LHCN-M2 (cell line): ENCODE data around the gene ARL4D. TPM values are rescaled to one million over a fixed set of nuclear protein-coding genes. Genes with fewer than 3 reads are reported as not detected.
"Not testable (repeated sequence)": the region's sequence is repeated elsewhere in the genome, so short reads cannot be mapped to it uniquely, and the experiment has no call there.

Experiments
- DNase-seq: peaks from one replicate; pipeline ENCODE4 v3.0.0-alpha.2; 2012; ENCODE audit warnings: low read depth
- polyA plus RNA-seq: library from polyadenylated mRNA; unstranded; fragments of >200 nt; gene quantifications from one replicate; pipeline ENCODE4 v1.2.1, GENCODE V29; 2012; ENCODE audit warnings: missing spikeins
- total RNA-seq: library from RNA; depleted of rRNA; stranded (reverse); fragments of >200 nt; gene quantifications from 2 replicates; pipeline ENCODE4 v1.2.3, GENCODE V29; 2014; rRNA removed

ARL4D gene, protein sequence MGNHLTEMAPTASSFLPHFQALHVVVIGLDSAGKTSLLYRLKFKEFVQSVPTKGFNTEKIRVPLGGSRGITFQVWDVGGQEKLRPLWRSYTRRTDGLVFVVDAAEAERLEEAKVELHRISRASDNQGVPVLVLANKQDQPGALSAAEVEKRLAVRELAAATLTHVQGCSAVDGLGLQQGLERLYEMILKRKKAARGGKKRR
- total RNA-seq: 19.8 and 25.6 TPM in 2 replicates
- polyA plus RNA-seq: 27.7 TPM

DNA sequence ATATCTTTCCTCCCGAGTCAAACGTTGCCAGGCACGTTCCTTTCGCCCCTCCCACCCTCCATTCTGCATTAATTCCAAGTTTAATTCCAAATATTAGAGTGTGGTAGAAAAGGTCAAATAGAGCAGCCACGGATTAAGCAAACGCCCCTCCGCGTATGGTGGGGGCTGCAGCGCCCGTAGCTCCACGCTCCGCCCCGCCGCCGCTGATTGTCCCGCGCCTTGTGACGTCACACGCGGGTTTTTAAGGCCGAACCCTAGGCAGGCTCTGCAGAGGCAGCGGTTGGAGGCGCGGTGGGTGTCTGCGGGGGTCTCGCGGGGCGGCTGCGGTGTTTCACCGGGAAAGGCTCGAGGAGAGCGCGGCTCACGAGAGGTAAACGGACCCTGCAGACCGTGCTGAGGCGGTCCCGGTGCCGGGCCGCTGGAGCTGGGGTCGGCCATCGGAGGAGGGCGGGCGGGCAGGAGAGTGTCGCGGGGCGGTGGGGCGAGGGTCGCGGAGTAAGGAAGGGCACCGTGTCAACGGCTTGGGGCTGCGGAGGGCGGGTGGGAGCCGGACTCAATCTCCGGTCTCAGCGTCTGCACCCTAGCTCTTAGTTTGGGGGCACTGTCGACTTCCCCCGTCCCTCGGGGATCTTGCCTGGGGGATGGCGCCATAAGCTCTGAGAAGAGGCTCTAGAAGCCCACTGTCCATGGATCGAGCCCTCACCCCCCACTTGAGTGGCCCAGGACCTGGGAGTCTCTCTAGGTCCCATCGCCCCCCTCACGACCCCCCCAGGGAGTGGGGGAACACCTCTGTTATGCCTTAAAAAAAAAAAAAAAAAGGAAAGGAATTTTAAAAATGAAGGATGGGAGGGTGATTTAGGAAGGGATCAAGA is at the start of gene ARL4D:
ARL4D (plus strand) TSS at position 270 of the 872 bp plus-strand sequence. CDS start 740 bp downstream, outside the sequence.
- peak; percentile 78 for DNase-seq

DNA sequence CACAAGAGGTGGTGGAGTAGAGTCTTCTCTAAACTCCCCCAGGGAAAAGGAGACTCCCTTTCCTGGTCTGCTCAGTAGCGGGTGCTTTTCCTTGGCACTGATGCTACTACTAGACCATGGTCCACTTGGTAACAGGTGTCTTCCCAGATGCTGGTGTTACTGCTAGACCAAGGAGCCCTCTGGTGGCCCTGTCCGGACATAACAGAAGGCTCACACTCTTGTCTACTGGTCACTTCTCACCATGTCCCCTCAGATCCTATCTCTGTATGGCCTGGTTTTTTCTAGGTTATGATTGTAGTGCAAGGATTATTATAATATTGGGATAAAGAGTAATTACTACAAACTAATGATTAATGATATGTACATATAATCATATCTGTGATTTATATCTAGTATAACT is 49.7 kb upstream of the ARL4D start:
- no peak for DNase-seq

DNA sequence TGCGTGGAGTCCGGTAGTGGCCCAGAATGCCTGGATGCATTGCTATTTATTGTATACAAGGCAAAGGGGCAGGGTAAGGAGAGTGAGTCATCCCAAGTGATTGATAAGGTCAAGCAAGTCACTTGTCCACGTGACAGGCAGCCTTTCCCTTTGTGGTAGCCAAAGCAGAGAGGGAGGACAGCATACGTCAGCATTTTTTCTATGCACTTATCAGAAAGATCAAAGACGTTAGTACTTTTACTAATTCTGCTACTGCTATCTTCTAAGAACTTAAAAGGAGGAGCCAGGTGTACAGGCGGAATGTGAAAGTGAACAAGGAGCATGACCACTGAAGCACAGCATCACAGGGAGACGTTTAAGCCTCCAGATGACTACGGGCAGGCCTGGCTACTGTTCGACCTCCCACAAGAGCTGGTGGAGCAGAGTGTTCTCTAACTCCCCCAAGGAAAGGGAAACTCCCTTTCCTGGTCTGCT is 47.9 kb upstream of the ARL4D start:
- no peak for DNase-seq

DNA sequence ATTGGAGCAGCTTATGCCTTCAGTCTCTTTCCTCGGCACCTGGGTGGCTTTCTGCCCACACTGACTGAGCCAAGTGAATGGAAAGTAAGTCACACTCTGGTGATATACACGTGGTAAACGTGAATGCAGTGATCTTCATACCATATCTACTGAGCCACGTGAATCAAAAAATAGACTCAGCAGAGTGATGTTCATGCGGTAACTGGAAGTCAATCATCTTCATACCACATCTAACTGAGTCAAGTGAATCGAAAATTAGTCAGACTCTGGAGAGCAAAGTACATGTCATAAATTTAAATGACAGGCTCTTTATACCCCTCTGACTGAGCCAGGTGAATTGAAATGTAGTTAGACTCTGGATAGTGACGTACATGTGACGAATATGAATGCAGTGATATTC is 47.1 kb upstream of the ARL4D start:
- no peak for DNase-seq

DNA sequence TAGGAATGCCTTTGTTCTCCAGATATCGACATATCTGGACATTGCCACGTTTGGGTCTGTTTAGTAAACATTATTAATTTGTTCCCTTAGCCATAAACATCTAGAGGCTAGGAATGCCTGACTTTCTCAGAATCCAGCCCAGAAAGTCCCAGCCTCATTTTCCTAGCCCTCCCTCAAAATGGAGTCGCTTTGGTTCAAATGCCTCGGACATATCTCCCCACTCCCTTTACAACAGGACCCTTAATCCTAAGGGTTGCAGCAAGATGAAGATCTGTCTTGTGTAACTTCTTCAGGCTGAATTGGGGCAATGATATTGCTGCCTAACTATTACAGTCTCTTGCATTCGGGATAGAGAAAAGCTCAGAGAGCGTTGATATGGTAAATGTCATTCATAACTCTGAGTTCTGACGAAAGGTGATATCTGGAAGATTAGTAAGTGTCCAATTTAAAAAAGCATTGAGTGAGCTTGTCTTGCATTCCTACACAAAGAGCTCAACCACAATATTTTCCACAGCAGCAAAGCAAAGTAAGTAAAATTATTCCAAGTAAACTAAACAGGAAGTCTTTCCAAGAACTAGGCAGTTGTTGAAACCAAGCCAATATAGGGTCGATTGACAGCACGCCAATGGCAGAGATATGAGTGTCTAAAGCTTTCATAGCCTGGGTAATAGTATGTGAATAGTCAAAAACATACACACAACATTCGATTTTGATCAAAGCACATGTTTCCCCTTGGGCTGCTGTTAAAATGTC is 46.0 kb upstream of the ARL4D start:
- DNase-seq: no peak

DNA sequence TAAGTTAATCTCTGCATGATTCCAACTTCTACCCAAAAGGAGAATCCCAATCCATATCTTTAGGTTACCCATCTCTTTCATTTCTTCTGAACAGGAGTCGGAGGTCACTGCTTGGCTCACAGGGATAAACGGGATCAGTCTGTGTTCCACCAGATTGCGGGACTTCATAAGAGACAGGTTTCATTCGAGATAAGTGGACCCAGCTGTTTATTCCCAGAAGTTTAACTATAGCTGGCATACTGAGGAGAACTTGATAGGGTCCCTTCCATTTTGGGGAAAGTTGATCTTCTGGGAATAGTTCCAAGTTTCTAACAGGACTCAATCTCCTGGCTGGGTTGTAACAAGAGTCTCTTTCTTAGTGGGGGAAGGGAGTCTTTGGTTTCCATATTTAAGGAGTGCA is 45.4 kb upstream of the ARL4D start:
- no peak for DNase-seq

DNA sequence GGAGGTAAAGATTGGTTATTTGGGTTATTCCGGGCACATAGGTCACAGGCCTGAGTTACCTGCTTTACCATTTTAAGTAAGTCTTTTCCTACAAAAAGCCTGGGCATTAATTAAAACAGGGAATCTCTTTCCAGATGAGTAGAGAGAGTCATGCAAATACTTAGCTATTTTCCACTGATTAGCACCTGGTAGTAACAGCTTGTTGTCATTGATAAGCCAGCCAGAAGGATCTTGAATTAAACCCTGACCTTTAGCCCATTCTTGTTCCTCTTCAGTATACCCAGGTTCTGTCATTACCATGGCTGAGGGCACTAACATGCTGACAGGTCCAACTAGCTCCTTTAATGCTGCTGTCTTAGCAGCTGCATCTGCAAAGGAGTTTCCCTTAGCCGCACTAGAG is 44.4 kb upstream of the ARL4D start:
- no peak for DNase-seq

DNA sequence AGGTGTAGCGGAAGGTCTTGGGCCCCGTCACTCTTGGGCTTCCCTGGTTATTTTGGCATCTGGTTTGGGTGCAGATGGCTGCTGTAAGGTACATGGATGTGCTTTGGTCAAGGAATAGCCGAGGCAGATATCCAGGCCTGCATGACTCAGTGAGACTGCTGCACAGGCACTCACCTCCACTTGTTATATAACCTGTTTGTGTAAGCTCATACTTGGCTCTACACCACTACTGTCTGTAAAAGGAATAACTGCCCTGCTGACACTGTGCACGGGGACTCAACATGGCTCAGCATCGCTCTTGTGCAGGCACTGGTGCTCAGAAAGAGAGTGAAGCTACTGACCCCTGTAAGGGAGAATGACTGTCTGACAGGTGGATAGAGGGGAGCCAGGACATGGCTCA is 42.3 kb upstream of the ARL4D start:
- DNase-seq: no peak

DNA sequence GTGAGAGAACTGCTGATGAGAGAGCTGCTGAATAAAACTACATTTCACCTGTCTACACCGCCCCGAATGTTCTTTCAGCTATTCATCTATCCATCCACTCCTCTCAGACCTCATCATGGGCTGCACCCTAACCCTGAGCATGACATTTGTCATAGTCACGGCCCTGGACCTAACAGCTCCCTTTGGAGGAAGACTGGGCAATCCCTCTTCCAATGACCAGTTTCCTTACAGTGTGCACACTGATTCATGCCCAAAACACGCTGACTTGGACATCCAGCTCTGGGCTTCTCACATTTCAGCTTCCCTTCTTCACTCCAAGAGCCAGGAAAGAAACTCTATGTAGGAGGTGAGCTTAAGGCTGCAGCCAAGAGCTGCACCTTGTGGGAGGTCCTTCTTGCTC is 41.8 kb upstream of the ARL4D start:
- DNase-seq: peak; percentile 93

DNA sequence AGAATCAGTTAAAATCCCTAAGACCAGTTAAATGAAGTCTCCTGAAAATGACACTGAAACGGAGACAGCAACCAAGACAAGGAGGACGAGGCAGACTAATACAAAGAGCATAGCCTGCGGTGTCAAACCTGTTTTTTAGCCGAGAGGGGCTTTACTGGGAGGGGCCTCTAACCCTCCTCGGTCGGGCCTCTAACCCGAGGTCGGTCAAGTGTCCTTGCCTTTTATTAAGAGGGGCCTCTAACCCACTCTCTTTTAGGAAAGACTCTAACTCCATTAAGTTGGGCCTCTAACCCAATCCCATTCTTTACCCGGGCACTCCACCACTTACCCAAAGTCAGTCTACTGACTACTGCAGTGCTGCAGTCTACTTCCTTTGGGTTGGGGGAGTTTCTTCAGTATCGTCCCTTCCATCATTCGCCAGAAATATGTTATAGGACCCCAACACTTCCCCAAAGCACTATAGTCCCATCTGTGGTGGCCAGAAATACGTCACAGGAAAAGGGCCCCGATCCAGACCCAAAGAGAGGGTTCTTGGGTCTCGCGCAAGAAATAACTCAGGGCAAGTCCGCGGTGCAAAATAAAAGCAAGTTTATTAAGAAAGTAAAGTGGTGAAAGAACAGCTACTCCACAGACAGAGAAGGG is 39.2 kb upstream of the ARL4D start:
- no peak for DNase-seq

DNA sequence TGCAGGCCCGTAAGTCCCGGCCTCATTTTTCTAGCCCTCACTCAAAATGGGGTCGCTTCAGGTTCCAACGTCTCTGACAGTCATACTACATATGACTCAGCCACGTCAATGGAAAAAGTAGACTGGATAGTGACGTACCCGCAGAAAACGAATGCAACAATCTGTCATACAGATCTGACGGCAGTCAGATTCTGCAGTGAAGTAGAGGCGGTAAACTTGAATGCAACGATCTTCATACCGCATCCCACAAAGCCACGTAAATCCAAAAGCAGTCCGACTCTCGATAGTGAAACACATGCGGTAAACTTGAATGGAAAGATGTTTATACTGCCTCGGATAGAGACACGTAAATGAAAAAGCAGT is 38.4 kb upstream of the ARL4D start:
- DNase-seq: peak; percentile 81

DNA sequence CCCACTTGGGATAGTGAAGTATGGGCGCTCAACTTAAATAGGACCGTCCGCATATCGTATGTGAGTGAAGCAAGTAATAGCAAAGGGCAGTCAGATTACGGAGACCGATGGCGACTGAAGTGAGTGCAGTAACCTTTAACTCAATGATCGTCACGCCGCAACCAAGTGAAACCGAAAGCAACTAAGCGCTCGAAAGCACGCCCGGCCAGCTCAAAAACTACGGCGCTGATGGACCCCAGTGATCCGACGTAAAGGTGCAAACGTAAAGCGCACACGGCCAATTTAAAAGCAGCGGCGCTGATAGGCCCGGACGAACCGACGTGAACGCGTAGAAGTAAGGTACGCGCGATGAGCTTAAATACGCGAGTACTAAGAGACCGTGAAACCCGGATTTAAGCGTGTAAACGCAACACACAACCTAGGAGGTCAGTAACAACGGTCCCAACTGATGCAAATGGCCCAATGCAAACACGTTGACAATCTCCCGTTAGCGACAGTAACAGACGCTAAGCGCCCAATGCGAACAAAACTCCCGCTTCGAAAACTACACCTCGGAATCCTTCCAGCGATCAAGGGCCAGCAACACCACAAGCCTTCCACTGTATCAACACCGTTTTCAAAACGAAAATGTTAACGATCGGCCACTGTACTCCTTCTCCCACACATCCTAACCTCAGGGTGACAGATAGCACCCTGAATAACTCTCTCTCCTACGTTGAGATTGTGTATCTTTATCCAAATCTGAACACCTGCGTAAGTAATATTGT is 37.9 kb upstream of the ARL4D start:
- DNase-seq: peak; percentile 100

DNA sequence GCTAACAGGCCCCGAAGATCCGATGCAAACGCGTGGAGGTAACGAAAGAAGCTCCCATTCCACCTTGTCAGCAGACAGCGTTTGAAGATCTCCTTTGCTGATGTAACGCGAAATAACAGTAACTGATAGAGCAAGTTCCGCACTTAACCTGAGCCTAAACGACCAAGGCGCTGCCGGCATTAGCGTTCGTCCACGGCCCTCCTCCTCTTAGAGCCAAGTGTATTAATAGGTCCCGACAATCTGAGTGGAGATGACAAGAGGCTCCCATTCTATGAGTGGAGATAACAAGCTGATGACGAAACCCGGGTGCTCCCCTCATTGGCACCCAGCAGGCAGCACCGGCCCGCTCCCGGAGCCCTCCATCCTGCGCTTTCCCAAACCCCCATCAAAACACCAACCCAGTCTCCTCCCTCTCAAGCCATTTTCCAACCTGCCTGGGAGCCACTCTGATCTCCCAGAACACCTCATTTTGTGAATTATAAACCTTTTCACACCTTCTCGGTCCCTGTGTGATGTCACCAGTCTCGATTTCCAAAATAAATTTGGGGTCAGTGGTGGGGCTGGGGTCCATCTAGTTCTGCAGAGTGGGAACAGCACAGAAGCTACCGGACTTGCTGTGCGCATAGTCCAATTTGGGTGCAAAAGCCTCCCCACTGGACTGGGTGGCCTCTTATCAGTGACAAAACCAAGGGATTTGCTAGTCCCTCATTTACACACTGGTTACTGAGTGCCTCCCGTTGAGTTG is 35.4 kb upstream of the ARL4D start:
- DNase-seq: no peak

DNA sequence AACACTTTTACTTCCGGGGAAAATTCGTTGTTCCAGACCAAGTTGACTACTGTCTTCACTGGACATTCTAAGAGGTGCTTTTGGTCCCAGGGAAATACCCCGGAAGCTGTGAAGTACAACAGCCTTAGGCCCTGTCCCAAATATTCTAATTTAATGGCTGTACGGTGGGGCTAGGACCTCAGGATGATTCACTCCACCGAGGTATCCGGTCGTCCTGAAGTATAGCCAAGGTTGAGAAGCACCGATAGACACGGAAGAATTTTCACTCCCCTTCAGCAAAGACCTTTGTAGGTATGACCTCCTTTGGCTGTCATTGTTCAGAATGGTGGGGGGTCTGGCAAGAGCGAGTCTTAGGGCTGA is 34.9 kb upstream of the ARL4D start:
- DNase-seq: no peak

DNA sequence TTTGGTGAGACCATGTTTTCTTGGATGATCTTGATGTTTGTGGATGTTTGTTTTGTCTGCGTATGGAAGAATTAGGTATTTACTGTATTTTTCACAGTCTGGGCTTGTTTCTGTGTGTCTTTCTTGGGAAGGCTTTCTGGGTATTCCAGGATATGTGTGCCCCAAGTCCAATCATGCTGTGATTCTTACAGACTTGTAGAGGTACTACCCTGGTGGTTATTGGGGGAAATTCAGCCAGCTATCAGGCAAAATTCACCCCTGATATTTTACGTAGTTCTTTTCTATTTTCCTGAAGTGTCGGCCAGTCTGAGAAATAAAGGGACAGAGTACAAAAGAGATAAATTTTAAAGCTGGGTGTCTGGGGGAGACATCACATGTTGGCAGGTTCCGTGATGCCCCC is 33.4 kb upstream of the ARL4D start:
- no peak for DNase-seq

DNA sequence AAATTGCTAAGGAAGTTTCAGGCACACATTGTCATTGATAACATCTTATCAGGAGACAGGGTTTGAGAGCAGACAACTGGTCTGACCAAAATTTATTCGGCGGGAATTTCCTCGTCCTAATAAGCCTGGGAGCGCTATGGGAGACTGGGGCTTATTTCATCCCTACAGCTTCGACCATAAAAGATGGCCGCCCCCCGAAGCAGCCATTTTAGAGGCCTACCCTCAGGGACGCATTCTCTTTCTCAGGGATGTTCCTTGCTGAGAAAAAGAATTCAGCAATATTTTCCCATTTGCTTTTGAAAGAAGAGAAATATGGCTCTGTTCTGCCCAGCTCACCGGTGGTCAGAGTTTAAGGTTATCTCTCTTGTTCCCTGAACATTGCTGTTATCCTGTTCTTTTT is 32.9 kb upstream of the ARL4D start:
- DNase-seq: not testable (repeated sequence)

DNA sequence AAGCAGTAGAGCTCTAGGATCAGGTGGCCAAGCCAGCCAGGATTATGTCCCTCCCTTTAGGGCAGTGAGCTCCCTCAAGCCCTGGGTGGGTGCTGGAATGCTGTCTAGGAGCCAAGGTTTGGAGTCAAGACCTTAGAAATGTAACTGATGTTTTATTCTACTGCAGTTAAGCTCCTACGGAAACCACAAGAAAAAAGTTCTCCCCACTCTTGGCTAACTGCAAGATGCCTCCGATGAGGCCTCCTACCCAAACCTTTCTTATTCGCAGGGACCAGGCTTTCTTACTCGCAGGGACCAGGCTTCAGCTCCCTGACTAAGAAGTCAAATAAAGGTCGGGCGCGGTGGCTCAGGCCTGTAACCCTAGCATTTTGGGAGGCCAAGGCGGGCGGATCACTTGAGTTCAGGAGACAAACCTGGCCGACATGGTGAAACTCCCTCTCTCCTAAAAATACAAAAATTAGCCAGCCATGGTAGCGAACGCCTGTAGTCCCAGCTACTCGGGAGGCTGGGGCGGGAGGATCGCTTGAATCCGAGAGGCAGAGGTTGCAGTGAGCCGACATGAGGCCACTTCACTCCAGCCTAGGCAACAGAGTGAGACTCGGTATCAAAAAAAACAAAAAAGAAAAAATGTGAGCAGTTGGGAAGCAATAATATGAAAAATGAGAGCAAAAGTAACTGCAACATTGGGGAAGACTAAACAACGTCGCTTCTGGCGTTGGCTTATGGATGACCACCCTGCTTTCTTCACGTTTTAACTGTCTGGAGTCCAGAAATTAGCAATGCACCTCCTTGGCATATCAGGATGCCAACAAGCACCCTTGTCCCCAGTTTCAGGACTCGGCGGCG is 31.7 kb upstream of the ARL4D start:
- no peak for DNase-seq

DNA sequence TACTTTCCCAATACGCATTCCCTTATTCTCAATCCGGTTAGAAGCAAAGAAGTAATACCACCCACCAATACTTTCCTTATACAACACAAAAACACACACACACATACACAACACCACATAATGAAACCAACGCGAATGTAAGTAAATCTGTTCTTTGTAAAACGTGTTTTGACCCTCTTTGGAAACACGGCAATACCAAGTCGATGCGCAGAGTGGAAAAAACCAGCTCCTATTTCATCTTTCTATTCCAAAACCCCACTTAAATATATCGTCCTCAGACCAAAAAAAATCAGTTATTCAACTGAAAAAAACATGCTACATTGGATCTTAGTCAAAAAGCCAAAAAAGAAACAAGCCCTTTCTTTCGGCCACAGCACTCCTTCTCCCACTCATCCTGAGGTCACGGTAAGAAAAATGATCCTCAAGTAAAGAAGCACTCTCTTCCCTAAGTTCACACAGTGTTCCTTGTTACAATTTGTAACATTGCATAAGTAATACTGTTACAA is 31.0 kb upstream of the ARL4D start:
- peak; percentile 94 for DNase-seq
